Gastroesophageal sphincter (tissue), 3 donors: ENCODE data around the gene LRRC45.

Source experiments
- CTCF ChIP-seq, 4 experiments: fragments of 200-600 bp in 2 of 4; fragments of 450-650 bp in 2 of 4; sonication (generic) in 1 of 4; IDR thresholded peaks; one replicate each; pipeline ENCODE4 v1.5.1; 2017 to 2019; ENCODE audit warnings: antibody characterized with exemption in 4 of 4, mild to moderate bottlenecking in 2 of 4, moderate library complexity in 2 of 4
- EP300 ChIP-seq: sonication (generic); formaldehyde crosslinking; IDR thresholded peaks from one replicate; pipeline ENCODE4 v1.6.1; 2017; ENCODE audit warnings: antibody characterized with exemption, mild to moderate bottlenecking
- POLR2A ChIP-seq, 2 donors: fragments of 450-650 bp; IDR thresholded peaks; one replicate each; pipeline ENCODE4 v1.6.1; 2017; ENCODE audit warnings: antibody characterized with exemption in 2 of 2, mild to moderate bottlenecking in 2 of 2, moderate library complexity in 1 of 2
- POLR2AphosphoS5 ChIP-seq: sonication (generic); formaldehyde crosslinking; IDR thresholded peaks from one replicate; pipeline ENCODE4 v1.6.1; 2017; ENCODE audit warnings: antibody characterized with exemption

- TF ChIP-seq POLR2A (IDR thresholded peaks at IDR 0.05) (no peak), POLR2AphosphoS5 (no peak), CTCF (IDR thresholded peaks at IDR 0.05) (no peak), EP300 (no peak)
These were observed 29.5 kb downstream of the LRRC45 start for GRCh38 chr17:82052638-82053059.
